HG03139 (cell line): ENCODE measurements around the gene SAMD4A.

Experiments used
- ATAC-seq: cut with Tn5 transposase; IDR thresholded peaks from one replicate; pipeline ENCODE4 v1.9.1; 2021; ENCODE audit not compliant: unreplicated experiment

The SAMD4A gene

GRCh38 chr14:54676812-54677708 lies 110.1 kb downstream of the SAMD4A start:
- ATAC-seq: no peak

GRCh38 chr14:54680651-54681050 lies 113.7 kb downstream of the SAMD4A start:
- no peak for ATAC-seq

GRCh38 chr14:54681811-54682261 lies 114.9 kb downstream of the SAMD4A start:
- no peak for ATAC-seq

- no peak for ATAC-seq
These were observed 115.7 kb downstream of the SAMD4A start for GRCh38 chr14:54682578-54682977.

GRCh38 chr14:54683882-54684794 lies 117.2 kb downstream of the SAMD4A start:
- no peak for ATAC-seq

- ATAC-seq: no peak
These were observed 118.4 kb downstream of the SAMD4A start for GRCh38 chr14:54685286-54685845.

GRCh38 chr14:54686219-54686870 lies 119.4 kb downstream of the SAMD4A start:
- no peak for ATAC-seq

GRCh38 chr14:54686871-54687749 lies 120.2 kb downstream of the SAMD4A start:
- no peak for ATAC-seq

- ATAC-seq: no peak
These were observed 120.8 kb downstream of the SAMD4A start for GRCh38 chr14:54687750-54688119.

- ATAC-seq: no peak
These were observed 121.3 kb downstream of the SAMD4A start for GRCh38 chr14:54688229-54688628.

- ATAC-seq: no peak
These were observed 123.0 kb downstream of the SAMD4A start for GRCh38 chr14:54689928-54690327.

GRCh38 chr14:54690887-54691286 lies 124.0 kb downstream of the SAMD4A start:
- ATAC-seq: no peak

- ATAC-seq: no peak
These were observed 124.8 kb downstream of the SAMD4A start for GRCh38 chr14:54691525-54692283.

GRCh38 chr14:54692284-54692772 lies 125.4 kb downstream of the SAMD4A start:
- no peak for ATAC-seq

- ATAC-seq: no peak
These were observed 126.8 kb downstream of the SAMD4A start for GRCh38 chr14:54693761-54694160.

- no peak for ATAC-seq
These were observed 128.3 kb downstream of the SAMD4A start for GRCh38 chr14:54695196-54695595.

- no peak for ATAC-seq
These were observed 130.1 kb downstream of the SAMD4A start for GRCh38 chr14:54697001-54697400.

- no peak for ATAC-seq
These were observed 130.9 kb downstream of the SAMD4A start for GRCh38 chr14:54697803-54698202.

GRCh38 chr14:54698501-54698900 lies 131.6 kb downstream of the SAMD4A start:
- ATAC-seq: no peak
